ENCODE measurements around the gene SETBP1.

Gene SETBP1

GRCh38 chr18:44733069-44733753 is 52.5 kb downstream of the SETBP1 start:
- no peak for DNase-seq

DNA sequence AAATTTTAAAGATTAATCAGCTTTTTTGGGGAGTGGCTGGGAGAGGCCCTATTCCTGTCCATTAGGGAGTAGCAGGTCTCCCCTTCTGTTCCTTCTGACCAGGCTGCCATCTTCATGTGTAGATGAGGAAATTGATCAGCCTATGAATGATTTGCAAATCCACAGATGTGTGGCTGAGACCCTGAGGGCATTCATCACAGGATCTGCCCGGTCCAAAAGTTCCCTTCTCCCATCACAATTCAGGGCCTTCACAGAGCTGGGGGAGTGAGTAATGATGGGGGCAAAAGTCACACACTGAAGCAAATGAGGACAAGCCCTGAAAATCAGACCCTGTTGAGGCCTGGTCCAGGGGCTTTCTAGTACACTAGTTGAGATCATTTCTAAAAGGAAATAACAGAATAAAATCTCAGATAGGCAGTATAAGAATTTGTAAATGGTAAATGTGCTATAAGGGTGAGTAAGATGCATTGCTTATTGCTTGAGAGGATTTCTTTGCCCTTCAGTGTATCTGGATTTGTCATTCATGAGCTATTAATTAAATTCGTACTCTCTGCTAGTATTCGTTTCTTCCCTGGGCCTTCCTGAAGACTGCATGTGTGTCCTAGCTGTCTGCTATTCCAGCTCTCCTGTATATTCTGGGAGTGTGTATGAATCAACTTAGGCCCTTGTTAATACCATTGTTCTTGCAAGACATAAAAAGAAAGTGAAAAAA is 53.2 kb downstream of the SETBP1 start:
- DNase-seq, result no peak

DNA sequence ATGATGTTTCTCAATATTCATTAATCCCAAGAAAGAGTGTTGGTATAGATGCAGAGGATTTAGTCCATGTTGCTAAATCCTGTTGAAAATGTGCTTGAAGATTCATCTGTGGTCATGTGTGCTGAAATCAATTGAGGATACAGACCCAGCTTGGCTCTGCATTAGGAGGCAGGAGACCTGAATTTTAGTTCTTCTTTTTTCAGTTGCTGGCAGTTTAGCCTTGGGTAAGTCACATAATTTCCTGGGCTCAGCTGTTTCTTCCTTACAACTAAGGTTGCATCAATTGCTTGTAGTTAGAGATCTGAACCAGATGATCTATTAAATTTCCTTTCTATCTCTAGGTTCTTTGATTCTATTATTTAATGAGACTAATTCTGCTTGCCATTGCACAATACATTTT is 54.4 kb downstream of the SETBP1 start:
- no peak for DNase-seq

GRCh38 chr18:44736664-44737380 is 56.1 kb downstream of the SETBP1 start:
- no peak for DNase-seq

DNA sequence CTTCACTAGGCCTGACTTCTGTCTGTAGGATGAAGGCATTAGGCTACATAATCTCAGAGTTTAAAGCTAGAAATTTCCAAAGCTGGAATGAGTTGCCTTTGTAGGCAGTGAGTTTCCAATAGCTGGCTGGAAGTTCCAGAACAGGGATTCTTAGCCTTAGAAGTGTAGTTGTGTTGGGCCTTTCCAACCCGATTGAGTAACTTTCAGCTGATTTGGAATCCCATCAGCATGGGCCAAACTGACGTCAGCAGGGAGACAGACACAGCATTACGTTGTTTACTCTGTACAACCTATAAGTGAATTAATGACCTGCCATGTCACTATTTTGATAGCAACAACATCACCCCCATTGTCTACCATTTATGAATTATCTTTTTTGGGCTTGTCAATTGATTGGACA is 56.9 kb downstream of the SETBP1 start:
- DNase-seq, result no peak

DNA sequence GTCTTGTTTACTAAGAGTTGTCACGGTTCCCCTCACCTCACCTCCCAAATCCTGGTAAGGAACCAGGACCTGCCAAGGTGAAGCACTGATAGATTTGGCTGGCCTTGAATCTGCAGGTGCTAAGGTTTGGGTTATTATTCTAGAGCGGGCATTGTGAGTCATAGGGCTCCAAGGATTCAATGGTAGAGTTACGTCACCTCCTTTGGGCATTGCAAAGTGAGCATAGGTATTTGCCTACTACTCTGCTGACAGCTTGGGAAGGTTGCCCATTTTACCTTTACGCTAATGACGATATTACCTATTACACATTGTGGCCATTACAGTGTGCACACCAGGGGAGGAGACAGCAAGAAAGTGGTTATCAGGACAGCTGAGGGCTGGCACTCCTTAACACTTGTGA is 59.3 kb downstream of the SETBP1 start:
- no peak for DNase-seq

GRCh38 chr18:44741085-44741484 is 60.4 kb downstream of the SETBP1 start:
- no peak for DNase-seq

DNA sequence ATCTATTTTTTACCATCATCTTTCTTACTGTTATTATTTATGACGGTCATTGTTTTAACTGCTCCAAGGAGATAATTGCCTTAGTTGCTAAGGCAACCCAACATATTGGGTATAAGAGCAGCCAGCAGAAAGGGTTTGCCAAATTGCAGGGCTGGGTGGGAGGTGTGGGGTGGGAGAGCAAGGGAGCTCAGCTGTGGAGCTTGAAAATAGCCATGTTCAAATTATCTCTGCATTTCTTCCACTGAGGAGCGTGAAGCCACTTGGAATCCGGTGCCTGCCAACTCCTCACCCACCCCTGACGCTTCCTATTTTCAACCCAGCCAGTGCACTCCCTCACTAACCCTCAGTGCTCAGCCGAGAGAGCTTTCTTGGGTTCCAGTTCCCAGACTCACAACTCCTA is 60.8 kb downstream of the SETBP1 start:
- no peak for DNase-seq

GRCh38 chr18:44742126-44742525 is 61.4 kb downstream of the SETBP1 start:
- DNase-seq, result no peak

GRCh38 chr18:44742718-44743311 is 62.1 kb downstream of the SETBP1 start:
- no peak for DNase-seq

DNA sequence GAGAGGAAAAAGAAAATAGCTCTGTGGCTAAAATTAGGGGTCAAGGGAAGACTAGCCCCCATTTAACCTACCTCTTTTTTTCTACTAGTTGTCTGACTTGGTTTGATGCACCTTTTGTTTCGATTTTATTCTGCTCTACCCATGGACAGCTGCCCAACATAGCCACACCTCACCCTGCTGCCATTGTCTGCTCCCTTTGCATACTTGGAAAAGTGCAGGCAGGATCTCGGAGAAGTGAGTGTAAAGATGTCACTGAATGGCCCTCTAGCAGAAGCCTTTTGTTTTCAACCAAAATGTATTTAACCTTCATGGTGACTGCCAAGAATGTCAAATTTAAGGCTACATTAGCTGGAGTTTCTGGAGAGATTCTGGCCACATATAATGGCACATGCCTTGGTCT is 62.9 kb downstream of the SETBP1 start:
- no peak for DNase-seq

DNA sequence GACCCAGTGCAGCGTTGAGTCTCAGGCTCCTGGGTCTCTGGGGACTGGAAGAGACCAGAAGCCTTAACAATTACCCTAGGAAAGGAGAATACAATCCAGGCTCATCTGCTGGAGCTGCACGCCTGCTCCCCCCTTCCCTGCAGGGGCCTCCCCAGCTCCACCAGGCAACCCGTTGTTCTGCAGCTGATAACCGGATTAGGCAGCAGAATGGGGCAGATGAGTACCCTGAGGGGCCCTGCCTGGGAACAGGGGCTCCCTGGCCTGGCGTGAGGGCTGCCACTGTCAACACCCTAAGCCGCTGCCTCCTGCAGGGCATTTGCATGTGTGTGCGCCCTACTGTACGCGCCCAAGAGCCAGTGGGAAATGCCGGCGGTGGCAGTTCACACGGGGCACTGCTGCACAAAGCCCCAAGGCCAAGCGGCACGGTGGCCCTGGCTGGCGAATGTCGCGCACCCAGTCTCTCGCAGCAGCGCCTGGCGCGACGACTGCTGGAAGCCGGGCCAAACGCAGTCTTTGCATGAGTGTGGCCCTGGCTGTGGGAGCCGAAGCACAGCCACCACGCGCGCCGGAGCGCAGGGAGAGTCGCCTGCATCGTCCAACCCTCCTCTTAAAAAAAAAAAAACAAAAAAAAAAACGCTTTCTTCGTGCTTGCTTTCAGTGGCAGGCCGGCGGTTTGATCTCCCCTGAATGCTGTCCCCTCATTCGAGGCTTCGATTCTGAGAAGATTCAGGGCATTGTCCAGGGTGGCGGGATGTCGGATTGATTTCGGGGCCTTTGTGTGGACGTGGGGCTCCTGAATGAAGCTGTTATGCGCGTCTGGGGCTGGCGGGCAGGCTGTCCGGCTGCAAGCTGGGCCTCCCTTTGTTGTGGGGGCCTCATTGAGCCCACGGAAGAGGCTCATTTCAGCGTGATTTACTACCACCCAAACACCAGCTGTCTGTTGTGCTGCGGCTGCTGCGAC is 63.8 kb downstream of the SETBP1 start:
- no peak for DNase-seq

DNA sequence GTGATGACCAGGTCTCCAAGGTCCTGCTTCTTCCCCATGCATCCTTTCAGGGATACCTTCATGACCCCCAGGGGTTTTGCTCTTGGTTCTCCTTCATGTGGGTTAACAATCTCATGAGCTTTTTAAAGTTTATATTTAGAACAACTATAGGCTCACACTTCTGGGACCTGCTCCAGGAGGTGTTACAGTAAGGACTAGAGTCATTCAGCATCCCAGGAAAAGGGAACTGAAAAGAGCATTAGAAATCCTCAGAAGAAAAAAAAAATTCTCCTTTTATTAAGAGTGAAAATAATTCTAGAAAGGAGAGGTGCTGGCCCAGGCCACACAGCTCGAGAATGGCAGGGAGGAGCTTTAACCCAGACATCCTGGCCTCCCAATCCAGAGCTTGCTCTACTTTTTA is 66.5 kb downstream of the SETBP1 start:
- no peak for DNase-seq

DNA sequence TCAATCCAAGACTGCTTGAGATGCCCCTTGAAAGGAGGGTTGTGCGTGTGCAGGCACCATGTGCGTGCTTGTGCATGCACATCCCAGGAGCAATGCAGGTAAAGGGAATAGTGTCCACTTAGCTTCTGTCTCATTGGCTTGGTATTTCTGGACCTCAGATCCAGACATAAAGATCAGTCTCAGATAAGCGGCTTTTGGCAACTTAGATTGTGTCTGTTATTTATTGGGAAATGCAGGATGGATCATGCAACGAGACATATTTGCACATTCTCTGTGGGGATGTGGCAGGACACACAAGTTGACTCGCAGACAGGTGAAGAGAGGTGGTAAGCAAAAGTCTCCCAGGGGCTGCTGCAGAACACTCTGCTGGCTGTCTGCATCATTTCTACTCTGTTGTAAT is 67.9 kb downstream of the SETBP1 start:
- no peak for DNase-seq

DNA sequence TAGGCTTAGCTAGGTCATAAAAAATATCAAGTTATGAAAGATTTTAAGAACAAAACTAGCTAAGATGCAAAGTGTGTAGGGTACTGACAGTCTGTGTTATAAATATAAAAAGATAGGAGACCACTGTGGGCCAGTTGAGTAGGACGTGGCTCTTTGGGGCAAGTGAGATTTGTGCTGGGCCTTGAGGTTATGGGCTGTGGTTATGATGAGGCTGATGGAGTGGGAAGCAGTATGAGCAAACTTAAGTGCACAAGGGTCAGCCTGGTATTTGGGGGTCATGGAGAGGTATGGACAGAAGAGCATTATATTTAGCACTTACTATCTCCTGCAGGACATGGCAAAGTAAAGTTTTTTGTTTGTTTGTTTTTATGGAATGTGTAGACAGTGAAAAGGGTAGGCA is 70.1 kb downstream of the SETBP1 start:
- DNase-seq, result no peak

GRCh38 chr18:44754567-44754966 is 73.9 kb downstream of the SETBP1 start:
- no peak for DNase-seq

DNA sequence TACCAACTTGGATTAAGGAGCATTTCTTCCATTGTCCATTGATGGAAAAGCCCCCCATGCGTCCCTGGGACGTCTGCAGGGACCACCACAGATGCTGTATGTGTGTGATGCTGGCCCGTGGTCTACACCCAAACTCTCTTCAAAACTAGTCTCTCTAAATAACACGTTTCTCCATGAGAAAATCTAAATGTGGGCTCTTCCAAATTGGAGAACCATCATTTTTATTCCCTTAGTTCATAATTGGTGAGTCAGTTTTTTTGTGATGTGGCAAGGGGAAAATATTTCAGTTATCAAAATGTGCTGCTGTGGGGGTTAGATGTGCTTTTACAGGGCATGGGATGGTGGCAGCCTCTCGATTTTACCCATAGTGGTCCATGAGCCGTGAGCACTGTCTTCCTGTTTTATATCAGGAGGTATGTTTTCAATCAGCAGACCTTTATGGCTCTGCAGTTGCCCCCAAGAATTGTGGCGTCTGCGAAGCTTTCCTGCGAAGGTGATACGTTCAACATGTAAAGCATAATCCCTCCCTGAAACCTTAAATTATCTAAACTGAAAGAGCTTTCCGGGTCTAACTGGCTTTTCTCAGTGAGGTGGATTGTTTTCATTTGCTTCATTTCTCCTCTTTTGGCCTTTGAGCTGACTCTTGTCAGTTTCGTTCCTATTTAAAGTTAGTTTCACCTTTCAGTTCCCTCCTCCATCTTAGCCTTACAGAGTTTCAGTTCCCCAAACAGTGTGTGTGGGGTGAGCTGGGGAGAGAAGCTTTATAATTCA is 78.4 kb downstream of the SETBP1 start:
- DNase-seq, result peak in 1 of 4 experiments; percentile 1

DNA sequence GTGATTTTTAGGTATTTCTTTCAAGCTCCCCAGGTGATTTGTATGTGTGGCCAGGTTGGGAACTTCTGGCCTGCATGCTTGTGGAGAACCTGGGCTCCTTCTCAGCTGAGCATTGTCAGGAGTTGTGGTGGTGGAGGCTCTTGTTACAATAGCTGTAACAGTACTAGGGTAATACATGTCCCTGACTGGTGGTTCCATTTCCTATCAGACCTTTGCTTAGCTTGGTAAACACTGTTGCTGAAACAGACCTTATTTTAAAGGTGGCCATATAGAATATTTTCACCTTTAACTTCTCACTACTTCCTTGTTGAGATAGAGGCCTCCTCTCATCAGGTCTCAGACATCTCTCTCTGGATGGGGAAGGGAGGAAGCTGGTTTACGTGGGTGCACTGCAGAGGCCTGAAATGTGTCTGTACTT is 79.2 kb downstream of the SETBP1 start:
- no peak for DNase-seq

GRCh38 chr18:44761812-44762211 is 81.1 kb downstream of the SETBP1 start:
- no peak for DNase-seq

DNA sequence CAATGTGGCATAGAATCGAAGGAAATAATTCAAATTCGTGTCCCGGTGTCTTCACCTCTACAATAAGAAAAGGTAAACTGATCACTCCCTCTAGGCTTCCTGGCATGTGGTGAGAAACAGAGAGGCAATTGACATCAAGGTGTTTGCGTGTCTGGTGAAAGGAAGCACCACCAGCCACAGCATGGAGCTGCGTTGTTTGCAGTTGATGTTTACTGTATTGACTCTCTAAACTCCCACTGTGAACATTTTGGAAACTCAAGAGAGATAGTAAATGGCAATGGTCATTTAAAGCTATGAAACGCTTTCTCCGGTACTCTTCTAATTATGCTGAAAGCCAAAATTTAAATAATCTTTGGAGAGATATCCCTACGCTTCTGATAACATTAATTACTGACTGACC is 82.6 kb downstream of the SETBP1 start:
- no peak for DNase-seq

DNA sequence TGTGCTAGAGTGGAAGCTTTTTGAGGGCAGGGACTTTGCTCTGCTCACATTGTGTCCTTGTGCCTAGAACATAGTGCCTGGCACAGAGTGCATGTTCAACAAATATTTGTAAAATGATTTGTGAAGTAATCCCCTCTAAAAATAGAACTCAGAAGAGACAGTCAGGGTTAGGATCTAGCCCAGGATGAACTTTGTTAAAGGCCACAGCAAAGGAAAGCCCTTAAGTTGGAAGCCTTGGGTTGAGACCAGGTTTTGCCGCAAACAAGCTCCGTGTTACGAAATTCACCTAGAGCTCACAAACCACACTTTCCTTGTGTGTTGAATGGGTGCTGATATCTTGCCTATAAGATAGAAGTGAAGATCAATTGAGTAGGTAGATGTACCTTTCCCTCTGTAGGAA is 84.2 kb downstream of the SETBP1 start:
- no peak for DNase-seq

- no peak for DNase-seq
These were observed 84.8 kb downstream of the SETBP1 start for GRCh38 chr18:44765456-44765855.
